ENCODE measurements around the gene E2F4. TPM values are rescaled to one million over a fixed set of nuclear protein-coding genes. Genes with fewer than 3 reads are reported as not detected.

Gene E2F4
- polyA plus RNA-seq, 1 donor (not counting 4 experiments of a cell fraction or from before 2014, with no cell fraction given) = 64.7 TPM

GRCh38 chr16:67150833-67151396 is 41.0 kb upstream of the E2F4 start, which contains the start of gene B3GNT9:
Gene B3GNT9 (minus strand): TSS chr16:67150998. CDS start chr16:67150485, 513 bp downstream.
- Histone ChIP-seq H3K79me2 (ENCODE audit: control insufficient read depth, insufficient read depth, low read length) (no peaks in the 10 kb centered on the region), H3K27ac (ENCODE audit: control insufficient read depth, insufficient read depth, low read length) (no peak within 1 kb of the TSS), H3K36me3 (ENCODE audit: control insufficient read depth in 2 of 2, extremely low read depth in 1 of 2, insufficient read depth in 2 of 2, low read length in 2 of 2) (peaks cover 21 to 31% of the 10 kb centered on the region in 2 experiments), H3K9me1 (ENCODE audit: control insufficient read depth, extremely low read depth, insufficient read depth, low read length) (no peaks in the 10 kb centered on the region), H3K4me3 (ENCODE audit: control insufficient read depth in 2 of 3, extremely low read depth in 1 of 3, insufficient read depth in 2 of 3, low read depth in 1 of 3, low read length in 3 of 3) (peak within 1 kb of the TSS; percentile 52 to 65 (median 59)), H4K20me1 (ENCODE audit: control insufficient read depth, extremely low read depth, insufficient read depth, low read length) (peaks cover 4% of the 10 kb centered on the region), H3K4me1 (ENCODE audit: control insufficient read depth, extremely low read depth, insufficient read depth, low read length) (peaks cover 14% of the 10 kb centered on the region), H3K9ac (ENCODE audit: control insufficient read depth, extremely low read depth, insufficient read depth, low read length) (peak within 1 kb of the TSS; percentile 47), H3K9me3 (ENCODE audit: control insufficient read depth, low read depth, low read length) (no peaks in the 10 kb centered on the region), H2AFZ (ENCODE audit: control insufficient read depth, low read length) (peak within 1 kb of the TSS; percentile 84), H3K4me2 (ENCODE audit: control insufficient read depth, extremely low read depth, insufficient read depth, low read depth, low read length) (peak within 1 kb of the TSS; percentile 87), H3K27me3 (ENCODE audit: control insufficient read depth, extremely low read depth, insufficient read depth, low read length) (no peaks in the 10 kb centered on the region)
- FAIRE-seq (no peak), DNase-seq (ENCODE audit: low read depth, low spot score) (no peak)
- dilution Hi-C loops (cut with MboI; ENCODE audit: extremely low pct_ligation_motif_present, low sequenced_read_pairs) = no loop called here
- no peak for TF ChIP-seq CTCF (optimal IDR thresholded peaks at IDR 0.05 in 1 of 3, IDR thresholded peaks at IDR 0.05 in 1 of 3, conservative IDR thresholded peaks at IDR 0.05 in 1 of 3; ENCODE audit: extremely low read depth in 1 of 3, insufficient read depth in 2 of 3, low read length in 3 of 3)
- TF ChIP-seq EZH2 (IDR thresholded peaks at IDR 0.05; ENCODE audit: low read length) = no peak

- no peak overlapping the region for H2AFZ ChIP-seq (ENCODE audit: control insufficient read depth, low read length)
- H3K4me2 ChIP-seq (ENCODE audit: control insufficient read depth, extremely low read depth, insufficient read depth, low read depth, low read length) = peak overlapping the region; percentile 87
- H3K4me3 ChIP-seq (ENCODE audit: control insufficient read depth in 2 of 3, extremely low read depth in 1 of 3, insufficient read depth in 2 of 3, low read depth in 1 of 3, low read length in 3 of 3) = peak overlapping the region in 1 of 3 experiments; percentile 59
- H3K4me1 ChIP-seq (ENCODE audit: control insufficient read depth, extremely low read depth, insufficient read depth, low read length) = peaks cover 14% of the 10 kb centered on the region
- no peak overlapping the region for H3K9ac ChIP-seq (ENCODE audit: control insufficient read depth, extremely low read depth, insufficient read depth, low read length)
- H3K27me3 ChIP-seq (ENCODE audit: control insufficient read depth, extremely low read depth, insufficient read depth, low read length) = no peaks in the 10 kb centered on the region
- TF ChIP-seq CTCF (optimal IDR thresholded peaks at IDR 0.05 in 1 of 3, IDR thresholded peaks at IDR 0.05 in 1 of 3, conservative IDR thresholded peaks at IDR 0.05 in 1 of 3; ENCODE audit: extremely low read depth in 1 of 3, insufficient read depth in 2 of 3, low read length in 3 of 3) = peak in 1 of 3 experiments; percentile 8
- TF ChIP-seq EZH2 (IDR thresholded peaks at IDR 0.05; ENCODE audit: low read length) = no peak
- peaks cover 7% of the 10 kb centered on the region for H4K20me1 ChIP-seq (ENCODE audit: control insufficient read depth, extremely low read depth, insufficient read depth, low read length)
- no peak overlapping the region for H3K27ac ChIP-seq (ENCODE audit: control insufficient read depth, insufficient read depth, low read length)
- no peaks in the 10 kb centered on the region for H3K79me2 ChIP-seq (ENCODE audit: control insufficient read depth, insufficient read depth, low read length)
- dilution Hi-C loops (cut with MboI; ENCODE audit: extremely low pct_ligation_motif_present, low sequenced_read_pairs) = no loop called here
- no peaks in the 10 kb centered on the region for H3K9me3 ChIP-seq (ENCODE audit: control insufficient read depth, low read depth, low read length)
- no peaks in the 10 kb centered on the region for H3K9me1 ChIP-seq (ENCODE audit: control insufficient read depth, extremely low read depth, insufficient read depth, low read length)
- FAIRE-seq (no peak), DNase-seq (ENCODE audit: low read depth, low spot score) (no peak)
- H3K36me3 ChIP-seq (ENCODE audit: control insufficient read depth in 2 of 2, extremely low read depth in 1 of 2, insufficient read depth in 2 of 2, low read length in 2 of 2) = peaks cover 16 to 25% of the 10 kb centered on the region in 2 experiments
Measured at GRCh38 chr16:67151431-67152097, 40.4 kb upstream of the E2F4 start.
